Activated T-cell treated with anti-CD3 and anti-CD28 coated beads for 24 hours (primary cell): ENCODE data around the gene FGF4.
"Not testable (repeated sequence)": the region's sequence is repeated elsewhere in the genome, so short reads cannot be mapped to it uniquely, and the experiment has no call there.

Experiments used
- DNase-seq: peaks from one replicate; pipeline ENCODE4 v3.0.0-alpha.2; 2020; ENCODE audit warnings: low read depth

FGF4 gene

GRCh38 chr11:69773626-69774353, 1.4 kb downstream of the FGF4 start:
- DNase-seq, result no peak

- DNase-seq, result no peak
Measured at GRCh38 chr11:69771466-69771865, 3.7 kb downstream of the FGF4 start.

GRCh38 chr11:69770540-69770939, 4.6 kb downstream of the FGF4 start:
- no peak for DNase-seq

- DNase-seq, result no peak
Measured at GRCh38 chr11:69765498-69765995, 9.6 kb downstream of the FGF4 start.

GRCh38 chr11:69764918-69765317, 10.2 kb downstream of the FGF4 start:
- DNase-seq, result not testable (repeated sequence)

- no peak for DNase-seq
Measured at GRCh38 chr11:69760319-69760718, 14.8 kb downstream of the FGF4 start.

GRCh38 chr11:69752890-69753289, 22.3 kb downstream of the FGF4 start:
- no peak for DNase-seq

- no peak for DNase-seq
Measured at GRCh38 chr11:69750875-69751597, 24.1 kb downstream of the FGF4 start.

- no peak for DNase-seq
Measured at GRCh38 chr11:69750108-69750850, 24.9 kb downstream of the FGF4 start.

- DNase-seq, result no peak
Measured at GRCh38 chr11:69748637-69749036, 26.5 kb downstream of the FGF4 start.

GRCh38 chr11:69746752-69747742, 28.1 kb downstream of the FGF4 start:
- DNase-seq, result no peak

- DNase-seq, result no peak
Measured at GRCh38 chr11:69746140-69746539, 29.0 kb downstream of the FGF4 start.

GRCh38 chr11:69745201-69745600, 29.9 kb downstream of the FGF4 start:
- no peak for DNase-seq

- DNase-seq, result no peak
Measured at GRCh38 chr11:69744435-69744834, 30.7 kb downstream of the FGF4 start.

- DNase-seq, result no peak
Measured at GRCh38 chr11:69734841-69735240, 40.3 kb downstream of the FGF4 start.

- DNase-seq, result no peak
Measured at GRCh38 chr11:69734367-69734766, 40.8 kb downstream of the FGF4 start.

- no peak for DNase-seq
Measured at GRCh38 chr11:69732910-69733309, 42.2 kb downstream of the FGF4 start.

GRCh38 chr11:69731110-69731509, 44.0 kb downstream of the FGF4 start:
- no peak for DNase-seq

GRCh38 chr11:69730500-69730899, 44.6 kb downstream of the FGF4 start:
- no peak for DNase-seq

- no peak for DNase-seq
Measured at GRCh38 chr11:69729252-69729651, 45.9 kb downstream of the FGF4 start.

GRCh38 chr11:69727266-69727665, 47.9 kb downstream of the FGF4 start:
- DNase-seq, result no peak

GRCh38 chr11:69726481-69726880, 48.7 kb downstream of the FGF4 start:
- no peak for DNase-seq
